SK-N-SH (cell line): ENCODE measurements around the gene RABAC1. TPM values are rescaled to one million over a fixed set of nuclear protein-coding genes. Genes with fewer than 3 reads are reported as not detected.

Experiments used
- CTCF ChIA-PET: fragments of 300-600, 350-600 bp; formaldehyde crosslinking; extraction: SDS; loops from one replicate; lab custom pipeline; 2021; lab: Yijun Ruan, JAX
- POLR2A ChIA-PET: fragments of 350-600 bp; sonication (Branson Sonifier 250); formaldehyde crosslinking; extraction: SDS; loops from one replicate; lab custom pipeline; 2020; ENCODE audit warnings: antibody characterized with exemption, inconsistent platforms; lab: Yijun Ruan, JAX
- DNase-seq: peaks from one replicate; pipeline ENCODE4 v3.0.0; 2012
- H2AFZ ChIP-seq: fragments of 200-600 bp; sonication (generic); 2 replicates; pipeline ENCODE4 v1.8.1; 2016; ENCODE audit warnings: antibody characterized with exemption, mild to moderate bottlenecking, low read depth
- H3F3A ChIP-seq: fragments of 200-600 bp; sonication (generic); replicated peaks from 2 replicates; pipeline ENCODE3; 2016; ENCODE audit warnings: antibody characterized with exemption, mild to moderate bottlenecking; ENCODE audit not compliant: insufficient read depth
- H3K27ac ChIP-seq, 2 experiments: fragments of 200-500 bp in 1 of 2; fragments of 200-600 bp in 1 of 2; sonication (Bioruptor generic) in 1 of 2; sonication (generic), shearing (Covaris generic) in 1 of 2; 2 replicates each; pipeline versions ENCODE4 v1.5.1 to v1.6.1; 2014 to 2016; ENCODE audit warnings: low read depth in 2 of 2, inconsistent platforms in 1 of 2, low read length in 1 of 2, mild to moderate bottlenecking in 1 of 2, mixed read lengths in 1 of 2
- H3K27me3 ChIP-seq: fragments of 200-600 bp; sonication (generic), shearing (Covaris generic); 2 replicates; pipeline ENCODE4 v1.6.1; 2016; ENCODE audit warnings: mixed run types; ENCODE audit not compliant: insufficient read depth
- H3K36me3 ChIP-seq, 2 experiments: fragments of 200-500 bp in 1 of 2; fragments of 200-600 bp in 1 of 2; sonication (Bioruptor generic) in 1 of 2; sonication (generic) in 1 of 2; replicated peaks in 1 of 2; 2 replicates each; pipeline versions ENCODE3 to v1.5.1; 2014 to 2016; ENCODE audit warnings: low read length in 1 of 2, mild to moderate bottlenecking in 1 of 2; ENCODE audit not compliant: insufficient read depth in 2 of 2, control insufficient read depth in 1 of 2
- H3K4me1 ChIP-seq, 2 experiments: fragments of 200-500 bp in 1 of 2; fragments of 200-600 bp in 1 of 2; sonication (Bioruptor generic) in 1 of 2; sonication (generic), shearing (Covaris generic) in 1 of 2; 2 replicates each; pipeline versions ENCODE4 v1.5.1 to v1.6.1; 2014 to 2016; ENCODE audit warnings: low read depth in 1 of 2, low read length in 1 of 2, mixed run types in 1 of 2; ENCODE audit not compliant: insufficient read depth in 2 of 2, control insufficient read depth in 1 of 2
- H3K4me2 ChIP-seq: fragments of 200-600 bp; sonication (generic), shearing (Covaris generic); 2 replicates; pipeline ENCODE4 v1.6.1; 2017; ENCODE audit warnings: mixed run types
- H3K4me3 ChIP-seq, 2 experiments: fragments of 200-500 bp in 1 of 2; fragments of 200-600 bp in 1 of 2; sonication (Bioruptor generic) in 1 of 2; sonication (generic), shearing (Covaris generic) in 1 of 2; 2 replicates each; pipeline versions ENCODE4 v1.5.1 to v1.8.1; 2014 to 2016; ENCODE audit warnings: low read depth in 2 of 2, inconsistent platforms in 1 of 2, low read length in 1 of 2, mild to moderate bottlenecking in 1 of 2, mixed read lengths in 1 of 2, moderate library complexity in 1 of 2
- H3K79me2 ChIP-seq: fragments of 200-600 bp; sonication (generic); 2 replicates; pipeline ENCODE4 v1.8.1; 2017; ENCODE audit warnings: mild to moderate bottlenecking; ENCODE audit not compliant: insufficient read depth
- H3K9ac ChIP-seq: fragments of 200-600 bp; sonication (generic); 2 replicates; pipeline ENCODE4 v1.6.1; 2017; ENCODE audit warnings: mixed run types
- H3K9me2 ChIP-seq: fragments of 200-600 bp; sonication (generic); 2 replicates; pipeline ENCODE4 v1.6.1; 2017; ENCODE audit warnings: mixed run types
- H3K9me3 ChIP-seq: fragments of 200-600 bp; sonication (generic); 2 replicates; pipeline ENCODE4 v1.6.1; 2017; ENCODE audit warnings: mixed run types, mild to moderate bottlenecking, moderate library complexity
- H4K20me1 ChIP-seq: fragments of 200-600 bp; sonication (generic); 2 replicates; pipeline ENCODE4 v1.6.1; 2017; ENCODE audit warnings: mild to moderate bottlenecking, mixed run types; ENCODE audit not compliant: insufficient read depth
- ELF1 ChIP-seq: IDR thresholded peaks from 2 replicates; pipeline ENCODE4 v1.4.0; 2012
- FOXJ3 ChIP-seq: sonication (generic); formaldehyde crosslinking; IDR thresholded peaks from 2 replicates; pipeline ENCODE4 v1.5.1; 2020; ENCODE audit warnings: mild to moderate bottlenecking, missing genetic modification reagents
- GABPA ChIP-seq: IDR thresholded peaks from 2 replicates; pipeline ENCODE4 v1.4.0; 2012; ENCODE audit warnings: low read depth, mild to moderate bottlenecking
- RAD21 ChIP-seq: IDR thresholded peaks from 2 replicates; pipeline ENCODE4 v1.6.1; 2012; ENCODE audit warnings: mild to moderate bottlenecking, low read length
- RCOR1 ChIP-seq: fragments of 150-350 bp; IDR thresholded peaks from 2 replicates; pipeline ENCODE4 v1.6.1; 2017; ENCODE audit warnings: antibody characterized with exemption, low read length
- RXRA ChIP-seq: IDR thresholded peaks from 2 replicates; pipeline ENCODE4 v1.4.0; 2012; ENCODE audit warnings: low read depth, mild to moderate bottlenecking, borderline replicate concordance
- SIN3A ChIP-seq: IDR thresholded peaks from 2 replicates; pipeline ENCODE4 v1.6.1; 2012; ENCODE audit warnings: low read depth, mild to moderate bottlenecking, low read length, moderate library complexity, borderline replicate concordance
- TCF12 ChIP-seq: IDR thresholded peaks from 2 replicates; pipeline ENCODE4 v1.4.0; 2012
- YY1 ChIP-seq: IDR thresholded peaks from 2 replicates; pipeline ENCODE4 v1.4.0; 2012; ENCODE audit warnings: low read depth, mild to moderate bottlenecking
- WGBS: methylation state at CpG from one replicate; pipeline ENCODE4 v1.1.6; 2017; ENCODE audit warnings: low lambda C conversion rate; 5-methylcytosine and 5-hydroxymethylcytosine counted together
- polyA plus RNA-seq, 3 experiments: library from polyadenylated mRNA; depleted of rRNA; stranded (reverse); fragments of >200 nt; gene quantifications; 2 replicates each; pipeline ENCODE4 v1.2.3, GENCODE V29; 2012
- TF ChIP-seq, protein P1 (sequence below): IDR thresholded peaks from 2 replicates; pipeline ENCODE4 v1.4.0; 2012; ENCODE audit warnings: low read depth, borderline replicate concordance
- TF ChIP-seq, protein P2 (sequence below): fragments of 150-350 bp; IDR thresholded peaks from 2 replicates; pipeline ENCODE4 v1.6.1; 2017; ENCODE audit warnings: antibody characterized with exemption, low read length, low read depth, borderline replicate concordance
- TF ChIP-seq, protein P3 (sequence below): IDR thresholded peaks from 2 replicates; pipeline ENCODE4 v1.6.1; 2012; ENCODE audit warnings: mild to moderate bottlenecking, low read depth, low read length, moderate library complexity

The RABAC1 gene
- polyA plus RNA-seq, 1 of the 3 experiments (the other 2 are of a cell fraction): 287 TPM

DNA sequence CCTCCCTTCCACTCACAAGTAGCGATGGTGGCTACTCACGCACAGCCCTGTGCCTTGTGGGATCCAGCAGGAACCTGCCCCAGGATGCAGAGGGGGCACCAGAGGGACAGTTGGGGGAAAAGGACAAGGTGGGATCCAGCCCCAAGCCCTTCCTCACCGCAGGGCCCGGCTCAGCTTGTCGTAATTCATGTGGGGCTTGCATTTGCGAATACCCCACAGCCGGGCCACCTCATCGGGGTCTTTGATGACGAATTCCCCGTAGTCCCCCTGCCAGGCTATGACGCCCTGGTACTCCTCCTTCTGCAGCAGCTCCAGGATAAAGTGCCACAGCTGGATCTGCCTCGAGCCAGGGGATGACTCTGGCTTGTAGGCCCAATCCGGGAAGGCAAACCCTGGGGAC, 49.4 kb downstream of the RABAC1 start:
- H3K4me2 ChIP-seq: no peak overlapping the region
- no peaks in the 10 kb centered on the region for H3K9me3 ChIP-seq
- DNase-seq: no peak
- H3K27me3 ChIP-seq: peaks cover 24% of the 10 kb centered on the region
- TF ChIP-seq RXRA: no peak
- TF ChIP-seq TCF12: no peak
- no peak for TF ChIP-seq RAD21
- TF ChIP-seq, protein P1, sequence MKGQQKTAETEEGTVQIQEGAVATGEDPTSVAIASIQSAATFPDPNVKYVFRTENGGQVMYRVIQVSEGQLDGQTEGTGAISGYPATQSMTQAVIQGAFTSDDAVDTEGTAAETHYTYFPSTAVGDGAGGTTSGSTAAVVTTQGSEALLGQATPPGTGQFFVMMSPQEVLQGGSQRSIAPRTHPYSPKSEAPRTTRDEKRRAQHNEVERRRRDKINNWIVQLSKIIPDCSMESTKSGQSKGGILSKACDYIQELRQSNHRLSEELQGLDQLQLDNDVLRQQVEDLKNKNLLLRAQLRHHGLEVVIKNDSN: no peak
- no peak for TF ChIP-seq YY1
- no peak for TF ChIP-seq FOXJ3 (CRISPR knock-in tag)
- no peak for TF ChIP-seq RCOR1
- TF ChIP-seq, protein P2, sequence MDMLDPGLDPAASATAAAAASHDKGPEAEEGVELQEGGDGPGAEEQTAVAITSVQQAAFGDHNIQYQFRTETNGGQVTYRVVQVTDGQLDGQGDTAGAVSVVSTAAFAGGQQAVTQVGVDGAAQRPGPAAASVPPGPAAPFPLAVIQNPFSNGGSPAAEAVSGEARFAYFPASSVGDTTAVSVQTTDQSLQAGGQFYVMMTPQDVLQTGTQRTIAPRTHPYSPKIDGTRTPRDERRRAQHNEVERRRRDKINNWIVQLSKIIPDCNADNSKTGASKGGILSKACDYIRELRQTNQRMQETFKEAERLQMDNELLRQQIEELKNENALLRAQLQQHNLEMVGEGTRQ: no peak
- TF ChIP-seq GABPA: no peak
- TF ChIP-seq ELF1: no peak
- TF ChIP-seq, protein P3, sequence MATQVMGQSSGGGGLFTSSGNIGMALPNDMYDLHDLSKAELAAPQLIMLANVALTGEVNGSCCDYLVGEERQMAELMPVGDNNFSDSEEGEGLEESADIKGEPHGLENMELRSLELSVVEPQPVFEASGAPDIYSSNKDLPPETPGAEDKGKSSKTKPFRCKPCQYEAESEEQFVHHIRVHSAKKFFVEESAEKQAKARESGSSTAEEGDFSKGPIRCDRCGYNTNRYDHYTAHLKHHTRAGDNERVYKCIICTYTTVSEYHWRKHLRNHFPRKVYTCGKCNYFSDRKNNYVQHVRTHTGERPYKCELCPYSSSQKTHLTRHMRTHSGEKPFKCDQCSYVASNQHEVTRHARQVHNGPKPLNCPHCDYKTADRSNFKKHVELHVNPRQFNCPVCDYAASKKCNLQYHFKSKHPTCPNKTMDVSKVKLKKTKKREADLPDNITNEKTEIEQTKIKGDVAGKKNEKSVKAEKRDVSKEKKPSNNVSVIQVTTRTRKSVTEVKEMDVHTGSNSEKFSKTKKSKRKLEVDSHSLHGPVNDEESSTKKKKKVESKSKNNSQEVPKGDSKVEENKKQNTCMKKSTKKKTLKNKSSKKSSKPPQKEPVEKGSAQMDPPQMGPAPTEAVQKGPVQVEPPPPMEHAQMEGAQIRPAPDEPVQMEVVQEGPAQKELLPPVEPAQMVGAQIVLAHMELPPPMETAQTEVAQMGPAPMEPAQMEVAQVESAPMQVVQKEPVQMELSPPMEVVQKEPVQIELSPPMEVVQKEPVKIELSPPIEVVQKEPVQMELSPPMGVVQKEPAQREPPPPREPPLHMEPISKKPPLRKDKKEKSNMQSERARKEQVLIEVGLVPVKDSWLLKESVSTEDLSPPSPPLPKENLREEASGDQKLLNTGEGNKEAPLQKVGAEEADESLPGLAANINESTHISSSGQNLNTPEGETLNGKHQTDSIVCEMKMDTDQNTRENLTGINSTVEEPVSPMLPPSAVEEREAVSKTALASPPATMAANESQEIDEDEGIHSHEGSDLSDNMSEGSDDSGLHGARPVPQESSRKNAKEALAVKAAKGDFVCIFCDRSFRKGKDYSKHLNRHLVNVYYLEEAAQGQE: no peak
- TF ChIP-seq SIN3A: no peak
- no peak overlapping the region for H2AFZ ChIP-seq
- ChIA-PET CTCF (interaction anchor here (1.1 kb wide), 1 partner anchor 8 kb away, joined by 4 read pairs; no protein-coding TSS in a partner anchor), POLR2A (no interaction called here)
- WGBS: 91% methylated on average over 10 of the region's 13 CpGs
- H3K27ac ChIP-seq: no peak overlapping the region
- H3K79me2 ChIP-seq: no peaks in the 10 kb centered on the region
- H3K9me2 ChIP-seq: no peaks in the 10 kb centered on the region
- 0 out of 2 replicates have a peak, but pooled peaks cover 5% of the 10 kb centered on the region for H4K20me1 ChIP-seq
- no peak overlapping the region for H3K4me3 ChIP-seq
- H3K9ac ChIP-seq: no peak overlapping the region
- H3K36me3 ChIP-seq: peaks cover 0 to 19% of the 10 kb centered on the region in 2 experiments
- H3F3A ChIP-seq: peaks cover 3% of the 10 kb centered on the region
- H3K4me1 ChIP-seq: peaks cover 0 to 13% of the 10 kb centered on the region in 2 experiments; a peak in 1 of 4 replicates
